Measurements from ENCODE around the gene EMSY. TPM values are rescaled to one million over a fixed set of nuclear protein-coding genes. Genes with fewer than 3 reads are reported as not detected.

Gene EMSY
- polyA plus RNA-seq, 1 of the 3 experiments (the other 2 are of a cell fraction), result 11.1 TPM

DNA sequence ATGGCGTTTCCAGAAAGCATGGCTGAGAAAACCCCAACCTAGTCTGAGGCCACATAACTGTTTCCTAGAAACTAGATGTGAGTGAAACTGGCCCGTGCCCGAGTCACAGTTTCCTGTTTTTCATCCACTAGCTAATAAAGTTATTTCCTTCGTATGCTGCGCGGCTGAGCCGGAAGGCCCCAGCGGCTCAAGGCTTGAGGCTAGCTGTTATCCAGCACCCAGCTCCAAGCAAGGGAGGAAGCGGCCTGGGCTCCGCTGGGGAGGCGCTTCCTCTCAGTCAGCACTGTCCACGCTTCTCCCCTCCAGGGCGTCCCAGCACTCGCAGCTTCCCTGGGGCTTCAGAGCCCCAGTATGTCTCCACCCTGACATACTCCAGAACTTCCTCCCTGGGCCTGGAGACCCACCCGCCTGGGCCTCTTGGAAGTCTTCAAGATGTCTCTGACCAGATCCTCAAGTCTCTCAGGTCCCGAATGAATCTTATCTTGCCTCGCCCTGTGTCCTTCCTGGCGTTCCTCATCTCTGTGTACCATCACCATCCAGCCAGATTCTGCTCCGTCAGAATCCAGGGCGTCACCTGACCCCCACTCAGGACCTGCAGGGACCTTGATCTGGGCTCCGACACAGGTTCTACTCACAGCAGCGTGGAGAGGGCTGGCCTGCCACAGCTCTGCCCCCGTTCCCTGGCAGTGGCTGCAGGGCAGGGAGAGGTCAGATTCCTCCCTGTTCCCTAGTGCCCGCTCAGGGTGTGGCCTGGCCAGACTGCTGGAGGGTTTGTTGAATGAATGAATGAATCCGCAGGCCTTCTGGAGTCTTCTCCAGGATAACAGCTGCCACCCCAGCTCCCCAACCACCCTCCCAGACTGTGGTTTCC lies 143.9 kb downstream of the EMSY start:
- Histone ChIP-seq H3K9ac (no peak overlapping the region), H2AFZ (ENCODE audit: low read depth) (no peak overlapping the region), H3K79me2 (ENCODE audit: insufficient read depth) (no peaks in the 10 kb centered on the region), H3K9me3 (no peaks in the 10 kb centered on the region), H3K4me3 (ENCODE audit: low read depth in 2 of 2, low read length in 1 of 2) (no peak overlapping the region), H3K36me3 (replicated peaks in 1 of 2; ENCODE audit: control insufficient read depth in 1 of 2, insufficient read depth in 2 of 2, low read length in 1 of 2) (no peaks in the 10 kb centered on the region), H3K4me2 (no peak overlapping the region), H4K20me1 (ENCODE audit: insufficient read depth) (no peaks in the 10 kb centered on the region), H3F3A (replicated peaks; ENCODE audit: insufficient read depth) (no peaks in the 10 kb centered on the region), H3K27me3 (ENCODE audit: insufficient read depth) (no peaks in the 10 kb centered on the region), H3K4me1 (ENCODE audit: control insufficient read depth in 1 of 2, insufficient read depth in 2 of 2, low read depth in 1 of 2, low read length in 1 of 2) (peaks cover 0 to 5% of the 10 kb centered on the region in 2 experiments; a peak in 1 of 4 replicates), H3K9me2 (no peaks in the 10 kb centered on the region), H3K27ac (ENCODE audit: low read depth in 2 of 2, low read length in 1 of 2) (no peak overlapping the region)
- TF ChIP-seq FOXJ3 (CRISPR knock-in tag; IDR thresholded peaks at IDR 0.05) (no peak), RAD21 (IDR thresholded peaks at IDR 0.05; ENCODE audit: low read length) (no peak)
- TF ChIP-seq, protein P1, sequence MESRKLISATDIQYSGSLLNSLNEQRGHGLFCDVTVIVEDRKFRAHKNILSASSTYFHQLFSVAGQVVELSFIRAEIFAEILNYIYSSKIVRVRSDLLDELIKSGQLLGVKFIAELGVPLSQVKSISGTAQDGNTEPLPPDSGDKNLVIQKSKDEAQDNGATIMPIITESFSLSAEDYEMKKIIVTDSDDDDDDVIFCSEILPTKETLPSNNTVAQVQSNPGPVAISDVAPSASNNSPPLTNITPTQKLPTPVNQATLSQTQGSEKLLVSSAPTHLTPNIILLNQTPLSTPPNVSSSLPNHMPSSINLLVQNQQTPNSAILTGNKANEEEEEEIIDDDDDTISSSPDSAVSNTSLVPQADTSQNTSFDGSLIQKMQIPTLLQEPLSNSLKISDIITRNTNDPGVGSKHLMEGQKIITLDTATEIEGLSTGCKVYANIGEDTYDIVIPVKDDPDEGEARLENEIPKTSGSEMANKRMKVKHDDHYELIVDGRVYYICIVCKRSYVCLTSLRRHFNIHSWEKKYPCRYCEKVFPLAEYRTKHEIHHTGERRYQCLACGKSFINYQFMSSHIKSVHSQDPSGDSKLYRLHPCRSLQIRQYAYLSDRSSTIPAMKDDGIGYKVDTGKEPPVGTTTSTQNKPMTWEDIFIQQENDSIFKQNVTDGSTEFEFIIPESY (IDR thresholded peaks at IDR 0.05; ENCODE audit: borderline replicate concordance, low read depth), result no peak
- peak; percentile 10 for DNase-seq
- CTCF ChIA-PET, result interaction anchor here (0.6 to 1.8 kb wide), 5 partner anchors 9 to 177 kb away, joined by 3 to 6 read pairs (median 3); no protein-coding TSS in a partner anchor
- 86% methylated on average over 22 of the region's 25 CpGs for WGBS (ENCODE audit: low lambda C conversion rate)
- POLR2A ChIA-PET, result no interaction called here

DNA sequence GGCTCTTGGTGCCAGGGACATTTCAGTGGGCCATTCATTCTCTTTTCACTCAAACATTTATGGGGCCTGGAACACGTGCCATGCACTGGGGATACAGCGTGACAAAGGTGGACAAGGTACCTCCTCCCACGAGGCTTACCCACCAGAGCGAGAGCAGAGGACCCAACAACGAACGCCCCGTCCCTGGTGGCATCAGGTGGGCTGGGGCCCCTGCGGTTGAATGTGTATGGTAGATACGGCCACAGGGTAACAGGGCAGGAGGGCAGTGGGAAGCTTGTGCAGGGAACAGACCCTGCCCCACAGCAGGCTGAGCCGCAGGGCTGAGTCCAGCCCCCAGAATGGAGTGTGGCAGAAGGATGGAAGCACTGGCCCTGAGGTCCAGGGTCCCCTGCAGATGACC lies 144.7 kb downstream of the EMSY start:
- H3K36me3 ChIP-seq (replicated peaks in 1 of 2; ENCODE audit: control insufficient read depth in 1 of 2, insufficient read depth in 2 of 2, low read length in 1 of 2), result no peaks in the 10 kb centered on the region
- 92% methylated on average over 8 of the region's 10 CpGs for WGBS (ENCODE audit: low lambda C conversion rate)
- DNase-seq, result peak; percentile 9
- TF ChIP-seq FOXJ3 (CRISPR knock-in tag; IDR thresholded peaks at IDR 0.05), result no peak
- no peak for TF ChIP-seq TCF12 (IDR thresholded peaks at IDR 0.05)
- TF ChIP-seq EP300 (IDR thresholded peaks at IDR 0.05; ENCODE audit: borderline replicate concordance in 1 of 2, low read depth in 1 of 2, low read length in 1 of 2), result no peak
- H3K27ac ChIP-seq (ENCODE audit: low read depth in 2 of 2, low read length in 1 of 2), result no peak overlapping the region
- no peak overlapping the region for H2AFZ ChIP-seq (ENCODE audit: low read depth)
- H3K4me2 ChIP-seq, result no peak overlapping the region
- no peaks in the 10 kb centered on the region for H3K9me3 ChIP-seq
- POLR2A ChIA-PET, result no interaction called here
- CTCF ChIA-PET, result interaction anchor here (0.7 to 2.4 kb wide), 2 partner anchors 10 to 12 kb away, joined by 3 to 11 read pairs; no protein-coding TSS in a partner anchor
- no peaks in the 10 kb centered on the region for H3K9me2 ChIP-seq
- H3K79me2 ChIP-seq (ENCODE audit: insufficient read depth), result no peaks in the 10 kb centered on the region
- H3K4me1 ChIP-seq (ENCODE audit: control insufficient read depth in 1 of 2, insufficient read depth in 2 of 2, low read depth in 1 of 2, low read length in 1 of 2), result peaks cover 0 to 5% of the 10 kb centered on the region in 2 experiments; a peak in 1 of 4 replicates
- no peaks in the 10 kb centered on the region for H3F3A ChIP-seq (replicated peaks; ENCODE audit: insufficient read depth)
- H3K27me3 ChIP-seq (ENCODE audit: insufficient read depth), result no peaks in the 10 kb centered on the region
- no peaks in the 10 kb centered on the region for H4K20me1 ChIP-seq (ENCODE audit: insufficient read depth)
- no peak overlapping the region for H3K9ac ChIP-seq
- H3K4me3 ChIP-seq (ENCODE audit: low read depth in 2 of 2, low read length in 1 of 2), result no peak overlapping the region

All from SK-N-SH (cell line).